Fibroblast of lung (primary cell): ENCODE data around the gene PHRF1.

Source experiments
- CTCF ChIP-seq, 2 donors: IDR thresholded peaks in 1 of 2; conservative IDR thresholded peaks in 1 of 2; 1 replicate in 1 of 2; 2 replicates in 1 of 2; pipeline ENCODE4 v1.5.1; 2011 to 2012; ENCODE audit warnings: low read length in 2 of 2, control low read depth in 1 of 2, inconsistent platforms in 1 of 2, low read depth in 1 of 2, mild to moderate bottlenecking in 1 of 2
- EZH2 ChIP-seq: IDR thresholded peaks from 2 replicates; pipeline ENCODE4 v1.5.1; 2012; ENCODE audit warnings: low read length, control low read depth, mild to moderate bottlenecking; ENCODE audit errors: missing control alignments

- no peak for TF ChIP-seq CTCF (conservative IDR thresholded peaks at IDR 0.05 in 1 of 2, IDR thresholded peaks at IDR 0.05 in 1 of 2; ENCODE audit: low read depth in 1 of 2, low read length in 2 of 2)
- TF ChIP-seq EZH2 = no peak
Measured at GRCh38 chr11:641806-642370, 65.6 kb downstream of the PHRF1 start.
